Ascending aorta (tissue), 2 donors: ENCODE measurements around the gene JUND. TPM values are rescaled to one million over a fixed set of nuclear protein-coding genes. Genes with fewer than 3 reads are reported as not detected.

Source experiments
- DNase-seq, 2 donors: peaks; one replicate each; pipeline ENCODE4 v3.0.0-alpha.2; 2019; ENCODE audit warnings: low spot score in 2 of 2
- H3K27ac ChIP-seq, 2 donors: fragments of 200-600 bp; sonication (generic); one replicate each; pipeline ENCODE4 v1.5.1; 2016 to 2017; ENCODE audit warnings: mild to moderate bottlenecking in 1 of 2
- H3K27me3 ChIP-seq: fragments of 200-600 bp; sonication (generic); one replicate; pipeline ENCODE4 v1.5.1; 2017
- H3K36me3 ChIP-seq, 2 donors: fragments of 200-600 bp; sonication (generic); one replicate each; pipeline ENCODE4 v1.5.1; 2016
- H3K4me1 ChIP-seq, 2 donors: fragments of 200-600 bp; sonication (generic); one replicate each; pipeline ENCODE4 v1.5.1; 2016 to 2017; ENCODE audit warnings: mild to moderate bottlenecking in 1 of 2
- H3K4me3 ChIP-seq, 2 donors: fragments of 200-600 bp; sonication (generic); one replicate each; pipeline ENCODE4 v1.5.1; 2016 to 2017; ENCODE audit warnings: mild to moderate bottlenecking in 1 of 2
- H3K9me3 ChIP-seq, 2 donors: fragments of 200-600 bp; sonication (generic); one replicate each; pipeline ENCODE4 v1.5.1; 2016
- intact Hi-C: fragments of 100-400 bp; cut with DNase I; formaldehyde crosslinking; loops from one replicate; pipeline ENCODE4 v1.15.1; 2023
- total RNA-seq: library from RNA; depleted of rRNA; stranded (reverse); fragments of >200 nt; gene quantifications from one replicate; pipeline ENCODE4 v1.1.0, GENCODE V29; 2016
- TF ChIP-seq, protein P1 (sequence below), 3 experiments: fragments of 200-600 bp in 2 of 3; fragments of 450-650 bp in 1 of 3; sonication (generic) in 2 of 3; IDR thresholded peaks; one replicate each; pipeline ENCODE4 v1.5.1; 2016 to 2019; ENCODE audit warnings: antibody characterized with exemption in 3 of 3, mild to moderate bottlenecking in 1 of 3, moderate library complexity in 1 of 3

Gene JUND
- total RNA-seq, 1 donor from 2014 or later = 3,570 TPM

DNA sequence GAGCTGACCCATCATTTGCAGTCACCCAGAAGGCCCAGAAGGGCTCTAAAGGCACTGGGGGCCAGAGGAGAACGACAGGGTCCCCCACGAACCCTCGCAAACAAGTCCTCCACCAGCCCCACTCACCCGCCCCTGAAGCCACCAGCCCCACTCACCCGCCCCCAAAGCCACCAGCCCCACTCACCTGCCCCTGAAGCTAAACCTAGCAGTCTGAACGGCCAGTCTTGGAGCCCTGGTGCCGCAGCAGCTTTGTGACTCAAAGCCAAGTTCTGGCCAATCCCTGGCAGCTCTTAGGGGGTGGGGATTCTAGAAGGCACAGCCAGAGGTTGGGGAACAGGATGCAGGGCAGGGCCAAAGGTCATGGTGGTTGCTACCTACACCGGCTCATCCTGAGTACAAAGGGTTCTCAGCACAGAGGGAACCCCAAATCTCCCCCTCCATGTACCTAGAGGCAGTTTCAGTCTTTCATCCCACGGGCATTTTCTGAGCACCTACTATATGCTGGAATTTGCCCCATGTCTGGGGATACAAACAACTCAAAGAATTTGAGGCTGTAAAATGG is 7.1 kb downstream of the JUND start, which contains the start of gene IQCN:
IQCN (minus strand) TSS at position 234 of the 562 bp plus-strand sequence. CDS start 4,974 bp downstream, outside the sequence.
- peaks cover 13 to 38% of the 10 kb centered on the region in 2 donors for H3K36me3 ChIP-seq
- no peaks in the 10 kb centered on the region for H3K9me3 ChIP-seq
- peak within 1 kb of the TSS; percentile 7 to 72 for H3K27ac ChIP-seq
- intact Hi-C loops = loop anchor here (10.0 kb wide), 1 partner anchor 1949 kb away; the partner anchor contains the start of gene KLF2
- H3K4me1 ChIP-seq = peaks cover 14 to 44% of the 10 kb centered on the region in 2 donors
- no peaks in the 10 kb centered on the region for H3K27me3 ChIP-seq
- TF ChIP-seq, protein P1, sequence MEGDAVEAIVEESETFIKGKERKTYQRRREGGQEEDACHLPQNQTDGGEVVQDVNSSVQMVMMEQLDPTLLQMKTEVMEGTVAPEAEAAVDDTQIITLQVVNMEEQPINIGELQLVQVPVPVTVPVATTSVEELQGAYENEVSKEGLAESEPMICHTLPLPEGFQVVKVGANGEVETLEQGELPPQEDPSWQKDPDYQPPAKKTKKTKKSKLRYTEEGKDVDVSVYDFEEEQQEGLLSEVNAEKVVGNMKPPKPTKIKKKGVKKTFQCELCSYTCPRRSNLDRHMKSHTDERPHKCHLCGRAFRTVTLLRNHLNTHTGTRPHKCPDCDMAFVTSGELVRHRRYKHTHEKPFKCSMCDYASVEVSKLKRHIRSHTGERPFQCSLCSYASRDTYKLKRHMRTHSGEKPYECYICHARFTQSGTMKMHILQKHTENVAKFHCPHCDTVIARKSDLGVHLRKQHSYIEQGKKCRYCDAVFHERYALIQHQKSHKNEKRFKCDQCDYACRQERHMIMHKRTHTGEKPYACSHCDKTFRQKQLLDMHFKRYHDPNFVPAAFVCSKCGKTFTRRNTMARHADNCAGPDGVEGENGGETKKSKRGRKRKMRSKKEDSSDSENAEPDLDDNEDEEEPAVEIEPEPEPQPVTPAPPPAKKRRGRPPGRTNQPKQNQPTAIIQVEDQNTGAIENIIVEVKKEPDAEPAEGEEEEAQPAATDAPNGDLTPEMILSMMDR (IDR thresholded peaks at IDR 0.05) = no peak
- peak in 1 of 2 donors; percentile 80 for DNase-seq
- H3K4me3 ChIP-seq = peak within 1 kb of the TSS in 1 of 2 donors; percentile 26

DNA sequence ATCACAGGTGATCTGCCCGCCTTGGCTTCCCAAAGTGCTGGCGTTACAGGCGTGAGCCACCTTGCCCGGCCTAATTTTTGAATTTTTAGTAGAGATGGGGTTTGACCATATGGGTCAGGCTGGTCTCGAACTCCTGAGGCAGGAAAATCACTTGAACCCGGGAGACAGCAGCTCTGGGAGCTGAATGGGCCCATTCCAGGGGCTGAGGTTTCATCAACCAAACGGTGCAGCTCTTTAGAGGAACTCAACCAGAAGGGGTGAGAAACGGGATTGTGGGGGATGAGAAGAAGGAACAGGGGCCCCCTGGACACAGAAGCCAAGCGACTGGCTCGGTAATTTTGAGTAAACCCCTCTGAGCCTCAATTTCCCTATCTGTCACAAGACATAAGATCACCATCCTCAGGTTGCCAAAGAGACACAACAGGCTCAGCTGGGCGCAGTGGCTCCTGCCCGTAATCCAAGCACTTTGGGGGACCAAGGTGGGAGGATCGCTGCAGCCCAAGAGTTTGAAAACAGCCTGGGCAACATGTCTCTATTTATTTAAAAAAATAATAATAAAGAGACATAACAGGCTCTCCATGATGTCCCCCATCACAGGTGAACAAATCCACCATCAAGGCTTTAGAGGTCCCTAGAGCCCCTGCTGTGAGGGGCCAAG is 7.7 kb downstream of the JUND start:
- DNase-seq = no peak
- intact Hi-C loops = loop anchor here (10.0 kb wide), 1 partner anchor 1949 kb away; the partner anchor contains the start of gene KLF2
- Histone ChIP-seq H3K27ac (peak overlapping the region in 1 of 2 donors; percentile 72), H3K9me3 (no peaks in the 10 kb centered on the region), H3K4me1 (peaks cover 12 to 41% of the 10 kb centered on the region in 2 donors), H3K4me3 (no peak overlapping the region), H3K36me3 (peaks cover 12 to 39% of the 10 kb centered on the region in 2 donors), H3K27me3 (no peaks in the 10 kb centered on the region)
- TF ChIP-seq, protein P1 (IDR thresholded peaks at IDR 0.05) = no peak

DNA sequence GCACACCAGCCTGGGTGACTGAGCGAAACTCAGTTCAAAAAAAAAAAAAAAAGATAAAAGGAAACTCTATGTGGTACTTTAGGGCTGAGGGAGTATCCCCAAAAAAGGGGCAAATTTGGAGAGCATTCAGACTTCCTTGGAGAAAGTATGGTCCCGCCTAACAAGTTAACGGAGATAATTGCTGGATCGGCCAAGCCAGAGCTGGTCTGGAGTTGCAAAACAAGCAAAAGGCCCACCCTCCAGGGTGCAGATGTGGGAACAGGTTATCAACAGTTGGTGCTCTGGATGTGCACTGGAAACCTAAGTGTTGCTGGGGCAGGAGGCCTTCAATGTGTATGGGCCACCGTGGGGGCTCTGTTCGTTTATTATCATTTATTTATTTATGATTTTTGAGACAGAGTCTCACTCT is 10.0 kb downstream of the JUND start:
- intact Hi-C loops = loop anchor here (10.0 kb wide), 1 partner anchor 1947 kb away; the partner anchor contains the start of gene KLF2
- DNase-seq = peak in 1 of 2 donors; percentile 79
- H3K9me3 ChIP-seq = no peaks in the 10 kb centered on the region
- no peak overlapping the region for H3K27ac ChIP-seq
- peaks cover 5 to 23% of the 10 kb centered on the region in 2 donors for H3K4me1 ChIP-seq
- peaks cover 15 to 41% of the 10 kb centered on the region in 2 donors for H3K36me3 ChIP-seq
- H3K27me3 ChIP-seq = no peaks in the 10 kb centered on the region
- TF ChIP-seq, protein P1 (IDR thresholded peaks at IDR 0.05) = no peak
- H3K4me3 ChIP-seq = no peak overlapping the region

DNA sequence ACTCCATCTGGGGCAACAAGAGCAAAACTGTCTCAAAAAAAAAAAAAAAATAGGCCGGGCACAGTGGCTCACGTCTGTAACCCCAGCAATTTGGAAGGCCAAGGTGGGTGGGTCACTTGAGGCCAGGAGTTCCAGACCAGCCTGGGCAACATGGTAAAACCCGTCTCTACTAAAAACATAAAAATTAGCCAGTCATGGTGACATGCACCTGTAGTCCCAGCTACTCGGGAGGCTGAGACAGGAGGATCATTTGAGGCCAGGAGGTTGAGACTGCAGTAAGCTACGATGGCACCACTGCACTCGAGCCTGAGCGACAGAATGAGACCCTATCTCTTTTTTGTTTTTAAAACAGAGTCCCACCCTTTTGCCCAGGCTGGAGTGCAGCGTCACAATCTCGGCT is 11.1 kb downstream of the JUND start:
- Histone ChIP-seq H3K27ac (no peak overlapping the region), H3K27me3 (no peaks in the 10 kb centered on the region), H3K9me3 (no peaks in the 10 kb centered on the region), H3K36me3 (peaks cover 17 to 43% of the 10 kb centered on the region in 2 donors), H3K4me3 (no peak overlapping the region), H3K4me1 (peaks cover under 1 to 13% of the 10 kb centered on the region in 2 donors)
- TF ChIP-seq, protein P1 (IDR thresholded peaks at IDR 0.05) = no peak
- DNase-seq = no peak
- intact Hi-C loops = loop anchor here (10.0 kb wide), 1 partner anchor 1946 kb away; the partner anchor contains the start of gene KLF2

DNA sequence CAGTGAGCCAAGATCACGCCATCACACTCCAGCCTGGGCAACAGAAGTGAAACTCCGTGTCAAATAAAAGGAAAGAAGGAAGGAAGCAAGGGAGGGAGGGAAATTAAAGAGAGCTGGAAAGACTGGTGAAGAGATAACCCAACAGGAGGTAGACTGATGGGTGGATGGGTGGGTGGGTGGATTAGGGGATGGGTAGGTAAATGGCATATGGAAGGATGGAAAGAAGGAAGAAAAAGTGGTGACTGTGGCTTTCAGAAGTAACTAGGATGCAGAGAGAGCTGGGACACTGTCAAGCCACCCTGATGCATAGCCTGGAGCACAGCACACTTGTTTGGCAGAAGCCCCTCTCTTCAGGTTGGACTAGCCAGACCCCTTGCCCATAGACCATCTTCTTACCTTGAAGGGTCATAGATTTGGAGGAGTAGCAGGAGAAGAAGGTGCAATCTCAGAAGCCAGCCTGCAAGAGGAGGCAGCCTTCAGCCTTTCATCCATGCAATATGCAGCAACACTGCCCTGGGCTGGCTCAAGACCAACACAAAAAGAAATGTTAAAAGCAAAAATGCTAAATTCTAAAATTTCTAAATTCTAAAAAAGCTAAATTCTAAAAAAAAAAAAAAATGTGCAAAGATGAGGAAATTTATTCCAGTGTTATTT is 12.2 kb downstream of the JUND start:
- intact Hi-C loops = no loop called here
- no peak overlapping the region for H3K27ac ChIP-seq
- peaks cover 0 to 2% of the 10 kb centered on the region in 2 donors for H3K4me1 ChIP-seq
- no peak for DNase-seq
- TF ChIP-seq, protein P1 (IDR thresholded peaks at IDR 0.05) = no peak
- H3K9me3 ChIP-seq = no peaks in the 10 kb centered on the region
- H3K27me3 ChIP-seq = no peaks in the 10 kb centered on the region
- H3K36me3 ChIP-seq = peaks cover 27 to 52% of the 10 kb centered on the region in 2 donors
- no peak overlapping the region for H3K4me3 ChIP-seq
